ENCODE data around the gene XIRP2. TPM values are rescaled to one million over a fixed set of nuclear protein-coding genes. Genes with fewer than 3 reads are reported as not detected.

The XIRP2 gene
- total and polyA plus RNA-seq, 2 of the 8 experiments (the other 6 are each of a cell fraction or from before 2014, with no cell fraction given), result 0.11 TPM; not detected in 1

DNA sequence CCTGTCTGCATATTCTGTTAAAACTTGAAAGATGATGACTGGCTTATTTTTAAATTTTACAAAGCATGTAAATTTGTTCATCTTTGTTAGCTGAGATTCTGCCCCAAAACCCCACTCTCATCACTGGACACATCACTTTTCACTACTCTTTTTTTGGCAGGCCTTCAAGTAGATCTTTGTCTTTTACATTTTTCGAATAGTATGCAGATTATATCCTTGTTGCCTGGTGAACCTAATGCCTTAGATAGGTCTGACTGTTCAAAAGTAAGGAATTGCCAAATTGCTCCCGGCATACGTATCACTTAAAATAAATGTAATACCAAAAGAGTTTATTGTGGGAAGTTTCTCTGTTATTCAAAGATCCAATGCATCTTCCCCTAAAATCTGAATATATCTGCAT, 303.3 kb downstream of the XIRP2 start:
- WGBS, 2 experiments (ENCODE audit: extremely low coverage in 1 of 2, insufficient coverage in 1 of 2, insufficient read length in 1 of 2, insufficient replicate concordance in 2 of 2, low coverage in 1 of 2, low lambda C conversion rate in 2 of 2, missing lambda C conversion rate in 1 of 2), result 92% methylated on average over 3 of the region's 3 CpGs; no CpG with 5 or more reads in 1 of the 2 experiments
- no peaks in the 10 kb centered on the region for H3K79me2 ChIP-seq (ENCODE audit: control insufficient read depth in 1 of 2, insufficient read depth in 2 of 2, low read length in 2 of 2)
- TF ChIP-seq JUN (IDR thresholded peaks at IDR 0.05; ENCODE audit: low read depth, low read length), result no peak
- no peak for TF ChIP-seq KDM1A (IDR thresholded peaks at IDR 0.05; ENCODE audit: borderline replicate concordance, low read length)
- TF ChIP-seq NANOG (IDR thresholded peaks at IDR 0.05; ENCODE audit: insufficient read depth, low read depth, low read length, poor library complexity, severe bottlenecking), result no peak
- TF ChIP-seq HDAC2 (IDR thresholded peaks at IDR 0.05; ENCODE audit: borderline replicate concordance in 1 of 2, low read depth in 2 of 2, low read length in 2 of 2), result no peak
- TF ChIP-seq RAD21 (IDR thresholded peaks at IDR 0.05 in 1 of 2, conservative IDR thresholded peaks at IDR 0.05 in 1 of 2; ENCODE audit: low read depth in 2 of 2, low read length in 2 of 2), result no peak
- no peak for TF ChIP-seq RXRA (IDR thresholded peaks at IDR 0.05; ENCODE audit: insufficient read depth, low read depth, low read length)
- TF ChIP-seq TEAD4 (IDR thresholded peaks at IDR 0.05; ENCODE audit: low read depth, low read length), result no peak
- no peak for TF ChIP-seq BRCA1 (IDR thresholded peaks at IDR 0.05; ENCODE audit: low read depth, low read length)
- no peak for TF ChIP-seq KDM5A (IDR thresholded peaks at IDR 0.05; ENCODE audit: low read length)
- TF ChIP-seq RFX5 (IDR thresholded peaks at IDR 0.05; ENCODE audit: borderline replicate concordance, low read depth, low read length), result no peak
- no peak for TF ChIP-seq CEBPB (IDR thresholded peaks at IDR 0.05; ENCODE audit: low read depth, low read length)
- TF ChIP-seq HDAC6 (IDR thresholded peaks at IDR 0.05; ENCODE audit: low read depth, low read length), result no peak
- no peak for TF ChIP-seq SRF (IDR thresholded peaks at IDR 0.05; ENCODE audit: low read depth, low read length)
- no peak for TF ChIP-seq PHF8 (conservative IDR thresholded peaks at IDR 0.05; ENCODE audit: low read depth, low read length)

More for the DNA sequence above, 303.3 kb downstream of the XIRP2 start:
- no peaks in the 10 kb centered on the region for H4K20me1 ChIP-seq (replicated peaks in 1 of 2; ENCODE audit: control insufficient read depth in 1 of 2, insufficient read depth in 2 of 2, low read length in 2 of 2)
- no peak overlapping the region for H3K4me3 ChIP-seq (ENCODE audit: extremely low read depth in 1 of 4, insufficient read depth in 2 of 4, low read depth in 3 of 4, low read length in 4 of 4)
- no peaks in the 10 kb centered on the region; the same call in 1 of the 2 replicates for H3K23me2 ChIP-seq (ENCODE audit: low read depth, low read length)
- no peak overlapping the region for H2AK5ac ChIP-seq (ENCODE audit: low read depth, low read length)
- H2BK15ac ChIP-seq (ENCODE audit: low read length), result no peak overlapping the region
- H4K91ac ChIP-seq (replicated peaks; ENCODE audit: insufficient read length, low read length), result no peak overlapping the region
- no peak overlapping the region for H3K9ac ChIP-seq (replicated peaks in 1 of 4; ENCODE audit: extremely low read depth in 1 of 4, low read depth in 3 of 4, low read length in 3 of 4)
- DNase-seq (ENCODE audit: low read depth in 1 of 2, low spot score in 2 of 2) (no peak), FAIRE-seq (no peak)
- no peak overlapping the region; the same call in 1 of the 2 replicates for H2AFZ ChIP-seq (ENCODE audit: low read length)
- no peak overlapping the region for H4K5ac ChIP-seq (ENCODE audit: insufficient read length, low read depth, low read length)
- no peaks in the 10 kb centered on the region for H3K27me3 ChIP-seq (replicated peaks in 1 of 4; ENCODE audit: control insufficient read depth in 3 of 4, extremely low read depth in 1 of 4, insufficient read depth in 3 of 4, low read length in 3 of 4)
- H3K14ac ChIP-seq (ENCODE audit: insufficient read length), result no peak overlapping the region
- no peak overlapping the region for H3K4ac ChIP-seq (replicated peaks; ENCODE audit: insufficient read length, low read depth, low read length)
- ChIA-PET POLR2A (ENCODE audit: partially characterized antibody) (no interaction called here), CTCF (ENCODE audit: partially characterized antibody) (interaction anchor here (1.5 kb wide), 1 partner anchor 18 kb away, joined by 6 read pairs; no protein-coding TSS in a partner anchor)
- no peaks in the 10 kb centered on the region for H3K36me3 ChIP-seq (ENCODE audit: control insufficient read depth in 2 of 4, insufficient read depth in 4 of 4, low read length in 3 of 4)
- no peak overlapping the region for H3K27ac ChIP-seq (ENCODE audit: low read depth, low read length)
- no peak overlapping the region for H2BK5ac ChIP-seq (ENCODE audit: low read depth, low read length)
- H3K79me1 ChIP-seq (ENCODE audit: low read depth, low read length), result no peaks in the 10 kb centered on the region
- H3K4me2 ChIP-seq (ENCODE audit: insufficient read depth in 1 of 2, low read depth in 2 of 2, low read length in 2 of 2), result no peak overlapping the region
- no peak overlapping the region for H3K18ac ChIP-seq (ENCODE audit: extremely low read depth, low read length)
- no peak overlapping the region for H3K23ac ChIP-seq (ENCODE audit: insufficient read length)
- H2BK12ac ChIP-seq (ENCODE audit: low read depth, low read length), result no peak overlapping the region
- no peak overlapping the region for H3K56ac ChIP-seq (replicated peaks; ENCODE audit: insufficient read length, low read depth, low read length)
- no peaks in the 10 kb centered on the region for H3K9me3 ChIP-seq (ENCODE audit: insufficient read depth in 2 of 2, low read depth in 1 of 2, low read length in 1 of 2)
- no peak overlapping the region for H2BK120ac ChIP-seq (replicated peaks; ENCODE audit: low read depth, low read length)
- H2BK20ac ChIP-seq (ENCODE audit: low read length), result no peak overlapping the region
- no peak overlapping the region for H4K8ac ChIP-seq (ENCODE audit: extremely low read depth, insufficient read depth, low read length)
- H3K4me1 ChIP-seq (replicated peaks in 1 of 4; ENCODE audit: control insufficient read depth in 3 of 4, insufficient read depth in 4 of 4, low read length in 3 of 4), result peaks cover 0 to 2% (median 0%) of the 10 kb centered on the region in 4 experiments; a peak in 2 of 7 replicates

Measured in H1 (cell line).